Measurements from ENCODE around the gene UHRF1. TPM values are rescaled to one million over a fixed set of nuclear protein-coding genes. Genes with fewer than 3 reads are reported as not detected.

Gene UHRF1
- total and polyA plus RNA-seq, 2 of the 13 experiments (the other 11 are each of a cell fraction or from before 2014, with no cell fraction given) = 6.8 to 78.4 TPM

GRCh38 chr19:4971816-4972495, 62.7 kb downstream of the UHRF1 start (continued):
- TF ChIP-seq ZNF609 (CRISPR knock-in tag; IDR thresholded peaks at IDR 0.05; ENCODE audit: borderline replicate concordance) = 0 out of 2 replicates have a peak, but pooled peaks have one; percentile 3
- TF ChIP-seq, protein P1, sequence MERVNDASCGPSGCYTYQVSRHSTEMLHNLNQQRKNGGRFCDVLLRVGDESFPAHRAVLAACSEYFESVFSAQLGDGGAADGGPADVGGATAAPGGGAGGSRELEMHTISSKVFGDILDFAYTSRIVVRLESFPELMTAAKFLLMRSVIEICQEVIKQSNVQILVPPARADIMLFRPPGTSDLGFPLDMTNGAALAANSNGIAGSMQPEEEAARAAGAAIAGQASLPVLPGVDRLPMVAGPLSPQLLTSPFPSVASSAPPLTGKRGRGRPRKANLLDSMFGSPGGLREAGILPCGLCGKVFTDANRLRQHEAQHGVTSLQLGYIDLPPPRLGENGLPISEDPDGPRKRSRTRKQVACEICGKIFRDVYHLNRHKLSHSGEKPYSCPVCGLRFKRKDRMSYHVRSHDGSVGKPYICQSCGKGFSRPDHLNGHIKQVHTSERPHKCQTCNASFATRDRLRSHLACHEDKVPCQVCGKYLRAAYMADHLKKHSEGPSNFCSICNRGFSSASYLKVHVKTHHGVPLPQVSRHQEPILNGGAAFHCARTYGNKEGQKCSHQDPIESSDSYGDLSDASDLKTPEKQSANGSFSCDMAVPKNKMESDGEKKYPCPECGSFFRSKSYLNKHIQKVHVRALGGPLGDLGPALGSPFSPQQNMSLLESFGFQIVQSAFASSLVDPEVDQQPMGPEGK (CRISPR knock-in tag; IDR thresholded peaks at IDR 0.05) = peak; percentile 32; the same call in 1 of the 2 replicates
